Left ventricle myocardium superior (tissue), 1 donor: ENCODE measurements around the gene MED8. TPM values are rescaled to one million over a fixed set of nuclear protein-coding genes. Genes with fewer than 3 reads are reported as not detected.
A peak's percentile ranks its signal among the peaks of the same experiment; 100 is the strongest.
"Not testable (repeated sequence)": the region's sequence is repeated elsewhere in the genome, so short reads cannot be mapped to it uniquely, and the experiment has no call there.

ENCODE experiments used
- ATAC-seq: fragments of 200-7000 bp; cut with Tn5 transposase; one replicate; pipeline ENCODE4 v1.9.1; 2020; ENCODE audit warnings: mild to moderate bottlenecking, moderate library complexity
- DNase-seq: peaks from one replicate; pipeline ENCODE4 v3.0.0-alpha.2; 2020
- intact Hi-C: fragments of 100-400 bp; cut with micrococcal nuclease; formaldehyde crosslinking; loops from one replicate; pipeline ENCODE4 v1.11.0; 2022
- total RNA-seq: library from RNA; stranded (reverse); fragmentation: NEBNext Ultra II Directional; extraction: Animal tissue kit (Norgen Biotek cat#: 25700); gene quantifications from one replicate; pipeline ENCODE4 v1.2.1, GENCODE V29; 2021
- donor health status: DM: no; HTN: yes; CAD: no; lungs with severe emphysema.

MED8 gene
- total RNA-seq, 1 donor from 2014 or later = 16.0 TPM

GRCh38 chr1:43392702-43393101, 3.1 kb upstream of the MED8 start:
- DNase-seq = no peak
- intact Hi-C loops = no loop called here
- ATAC-seq = no peak

- no peak for ATAC-seq
Observed at GRCh38 chr1:43388613-43389012, 987 bp downstream of the MED8 start.

GRCh38 chr1:43387976-43388599, 1.5 kb downstream of the MED8 start:
- ATAC-seq (no peak), DNase-seq (no peak)
- intact Hi-C loops = no loop called here

More at GRCh38 chr1:43388613-43389012, 987 bp downstream of the MED8 start:
- intact Hi-C loops = no loop called here
- no peak for DNase-seq

GRCh38 chr1:43386676-43387075, 2.9 kb downstream of the MED8 start:
- ATAC-seq = no peak
- intact Hi-C loops = no loop called here
- no peak for DNase-seq

GRCh38 chr1:43383449-43383848, 6.2 kb downstream of the MED8 start:
- ATAC-seq (peak; percentile 61), DNase-seq (no peak)
- intact Hi-C loops = no loop called here

- intact Hi-C loops = no loop called here
Observed at GRCh38 chr1:43382027-43382779, 7.4 kb downstream of the MED8 start.

GRCh38 chr1:43381612-43382011, 8.0 kb downstream of the MED8 start:
- intact Hi-C loops = no loop called here

More at GRCh38 chr1:43382027-43382779, 7.4 kb downstream of the MED8 start:
- ATAC-seq (peak; percentile 82), DNase-seq (no peak)

GRCh38 chr1:43379476-43379875, 10.1 kb downstream of the MED8 start:
- DNase-seq (no peak), ATAC-seq (no peak)
- intact Hi-C loops = no loop called here

More at GRCh38 chr1:43381612-43382011, 8.0 kb downstream of the MED8 start:
- DNase-seq = no peak
- peak; percentile 21 for ATAC-seq

GRCh38 chr1:43377831-43378230, 11.8 kb downstream of the MED8 start:
- ATAC-seq (no peak), DNase-seq (no peak)
- intact Hi-C loops = no loop called here

- intact Hi-C loops = no loop called here
Observed at GRCh38 chr1:43376723-43377235, 12.8 kb downstream of the MED8 start.

GRCh38 chr1:43373066-43373940, 16.3 kb downstream of the MED8 start:
- intact Hi-C loops = loop anchor here (5.0 kb wide), 1 partner anchor 136 kb away; no protein-coding TSS in a partner anchor
- DNase-seq = no peak
- peak; percentile 67 for ATAC-seq

More at GRCh38 chr1:43376723-43377235, 12.8 kb downstream of the MED8 start:
- no peak for ATAC-seq
- no peak for DNase-seq

GRCh38 chr1:43372172-43372571, 17.4 kb downstream of the MED8 start:
- no peak for DNase-seq
- no peak for ATAC-seq
- intact Hi-C loops = loop anchor here (5.0 kb wide), 1 partner anchor 135 kb away; no protein-coding TSS in a partner anchor

- no peak for DNase-seq
- intact Hi-C loops = loop anchor here (5.0 kb wide), 1 partner anchor 133 kb away; no protein-coding TSS in a partner anchor
- ATAC-seq = no peak
Observed at GRCh38 chr1:43370564-43370963, 19.0 kb downstream of the MED8 start.

- not testable (repeated sequence) for ATAC-seq, DNase-seq
- intact Hi-C loops = loop anchor here (5.0 kb wide), 1 partner anchor 132 kb away; no protein-coding TSS in a partner anchor
Observed at GRCh38 chr1:43369779-43370178, 19.8 kb downstream of the MED8 start.

GRCh38 chr1:43368646-43369020, 21.0 kb downstream of the MED8 start:
- no peak for ATAC-seq
- intact Hi-C loops = no loop called here
- no peak for DNase-seq

GRCh38 chr1:43367904-43368645, 21.5 kb downstream of the MED8 start, which contains the start of gene ELOVL1:
Gene ELOVL1 (minus strand): TSS chr1:43368011. CDS start chr1:43365609, 2,402 bp downstream.
- intact Hi-C loops = no loop called here
- ATAC-seq = peak; percentile 97
- peak; percentile 97 for DNase-seq

GRCh38 chr1:43367026-43367903, 22.3 kb downstream of the MED8 start:
- DNase-seq = peak; percentile 53
- peak; percentile 68 for ATAC-seq
- intact Hi-C loops = no loop called here
